B cell (primary cell): Measurements from ENCODE around the gene PLIN5. TPM values are rescaled to one million over a fixed set of nuclear protein-coding genes. Genes with fewer than 3 reads are reported as not detected.

Experiments
- ATAC-seq: fragments of 200-7000 bp; cut with Tn5 transposase; one replicate; pipeline ENCODE4 v1.10.0; 2021; ENCODE audit warnings: low read depth, mild to moderate bottlenecking, moderate number of reproducible peaks, moderate library complexity
- CTCF ChIA-PET: fragments of 350-600 bp; sonication (Branson Sonifier 250); formaldehyde crosslinking; loops from one replicate; lab custom pipeline; 2021; ENCODE audit warnings: antibody characterized with exemption, inconsistent platforms; lab: Charles Lee
- POLR2A ChIA-PET: fragments of 350-600 bp; sonication (Branson Sonifier 250); formaldehyde crosslinking; loops from one replicate; lab custom pipeline; 2021; ENCODE audit warnings: antibody characterized with exemption; lab: Charles Lee
- DNase-seq: peaks from one replicate; pipeline ENCODE4 v3.0.0; 2013
- H2AFZ ChIP-seq: 2 replicates; pipeline ENCODE4 v1.6.1; 2012; ENCODE audit warnings: mild to moderate bottlenecking, low read depth, low read length; ENCODE audit not compliant: insufficient read depth, poor library complexity, severe bottlenecking
- H3K27ac ChIP-seq, 2 donors: 1 replicate in 1 of 2; 2 replicates in 1 of 2; pipeline ENCODE4 v1.5.1; 2012 to 2013; ENCODE audit warnings: low read length in 2 of 2, mild to moderate bottlenecking in 2 of 2, moderate library complexity in 1 of 2
- H3K27me3 ChIP-seq, 4 experiments: fragments of 200-600 bp in 1 of 4; sonication (generic) in 1 of 4; replicated peaks in 1 of 4; 1 replicate in 2 of 4; 2 replicates in 2 of 4; pipeline versions ENCODE4 v1.6.1 to v1.7.0; 2013 to 2016; ENCODE audit warnings: low read length in 3 of 4, mild to moderate bottlenecking in 2 of 4, mixed read lengths in 1 of 4, moderate library complexity in 1 of 4; ENCODE audit not compliant: insufficient read depth in 4 of 4, control insufficient read depth in 3 of 4; ENCODE audit errors: control extremely low read depth in 1 of 4
- H3K36me3 ChIP-seq, 2 experiments: replicated peaks in 1 of 2; 1 replicate in 1 of 2; 2 replicates in 1 of 2; pipeline versions ENCODE4 v1.6.1 to v1.7.1; 2013; ENCODE audit warnings: low read length in 1 of 2; ENCODE audit not compliant: insufficient read depth in 2 of 2, control insufficient read depth in 1 of 2; ENCODE audit errors: control extremely low read depth in 1 of 2, extremely low read depth in 1 of 2
- H3K4me1 ChIP-seq, 2 donors: fragments of 200-600 bp in 1 of 2; sonication (generic) in 1 of 2; 1 replicate in 1 of 2; 2 replicates in 1 of 2; pipeline versions ENCODE4 v1.5.1 to v1.6.1; 2013 to 2017; ENCODE audit warnings: low read length in 2 of 2; ENCODE audit not compliant: control insufficient read depth in 2 of 2, insufficient read depth in 2 of 2
- H3K4me2 ChIP-seq: replicated peaks from 2 replicates; pipeline ENCODE3; 2012; ENCODE audit warnings: mild to moderate bottlenecking, low read depth, low read length; ENCODE audit not compliant: poor library complexity, severe bottlenecking
- H3K4me3 ChIP-seq, 5 experiments: fragments of 200-600 bp in 1 of 5; sonication (generic) in 1 of 5; 1 replicate in 3 of 5; 2 replicates in 2 of 5; pipeline versions ENCODE4 v1.5.1 to v1.7.0; 2011 to 2016; ENCODE audit warnings: low read length in 4 of 5, mild to moderate bottlenecking in 4 of 5, low read depth in 2 of 5, control low read depth in 1 of 5, moderate library complexity in 1 of 5; ENCODE audit not compliant: insufficient read depth in 1 of 5; ENCODE audit errors: control extremely low read depth in 1 of 5, extremely low read depth in 1 of 5
- H3K79me2 ChIP-seq: fragments of 200-600 bp; sonication (generic); one replicate; pipeline ENCODE4 v1.6.0; 2016; ENCODE audit warnings: low read length; ENCODE audit not compliant: control insufficient read depth, insufficient read depth
- H3K9ac ChIP-seq: fragments of 200-600 bp; sonication (generic); 2 replicates; pipeline ENCODE4 v1.6.1; 2017; ENCODE audit warnings: mild to moderate bottlenecking, low read length, moderate library complexity
- H3K9me3 ChIP-seq, 3 donors: one replicate each; pipeline versions ENCODE4 v1.6.1 to v1.7.1; 2013; ENCODE audit warnings: low read length in 2 of 3; ENCODE audit not compliant: control insufficient read depth in 2 of 3, insufficient read depth in 1 of 3; ENCODE audit errors: control extremely low read depth in 1 of 3
- H4K20me1 ChIP-seq: 2 replicates; pipeline ENCODE4 v1.6.0; 2012; ENCODE audit warnings: mild to moderate bottlenecking, low read length; ENCODE audit not compliant: insufficient read depth, control insufficient read depth, poor library complexity, severe bottlenecking
- H3K27ac Mint-ChIP-seq: one replicate; pipeline ENCODE4 v1.8.0; 2021; ENCODE audit warnings: mixed read lengths
- H3K27me3 Mint-ChIP-seq: one replicate; pipeline ENCODE4 v1.8.0; 2021; ENCODE audit warnings: mixed read lengths
- H3K4me1 Mint-ChIP-seq: one replicate; pipeline ENCODE4 v1.8.0; 2021; ENCODE audit warnings: mixed read lengths
- H3K4me3 Mint-ChIP-seq: one replicate; pipeline ENCODE4 v1.8.0; 2021; ENCODE audit warnings: mixed read lengths
- H3K9me3 Mint-ChIP-seq: one replicate; pipeline ENCODE4 v1.8.0; 2022; ENCODE audit warnings: mixed read lengths; ENCODE audit not compliant: insufficient read depth
- CTCF ChIP-seq: fragments of 200-600 bp; IDR thresholded peaks from one replicate; pipeline ENCODE4 v1.8.0; 2022; ENCODE audit warnings: antibody characterized with exemption, mild to moderate bottlenecking
- EZH2 ChIP-seq: IDR thresholded peaks from 2 replicates; pipeline ENCODE4 v1.6.1; 2012; ENCODE audit warnings: borderline replicate concordance, low read depth, mild to moderate bottlenecking, moderate library complexity, low read length; ENCODE audit not compliant: insufficient read depth, poor library complexity, severe bottlenecking
- WGBS: methylation state at CpG from one replicate; pipeline ENCODE4 v1.1.5; 2013; ENCODE audit warnings: missing lambda C conversion rate; ENCODE audit not compliant: insufficient coverage; 5-methylcytosine and 5-hydroxymethylcytosine counted together
- intact Hi-C: fragments of 100-400 bp; cut with micrococcal nuclease; formaldehyde crosslinking; loops from one replicate; pipeline ENCODE4 v1.10.0; 2022
- polyA plus RNA-seq: library from polyadenylated mRNA; depleted of rRNA; stranded (reverse); fragments of >200 nt; gene quantifications from 2 replicates; pipeline ENCODE4 v1.2.3, GENCODE V29; 2012
- total RNA-seq, 2 donors: library from RNA; stranded (reverse); fragments of 120-200 nt in 1 of 2; gene quantifications; 1 replicate in 1 of 2; 2 replicates in 1 of 2; pipeline versions ENCODE4 v1.2.3 to v1.2.4, GENCODE V29; 2013 to 2022

Gene PLIN5
- total and polyA plus RNA-seq, 2 donors (not counting 1 experiment from before 2014, with no cell fraction given), result 0.15 to 0.27 TPM

- TF ChIP-seq EZH2 (no peak), CTCF (no peak)
- peaks cover 5 to 46% of the 10 kb centered on the region in 2 experiments for H3K36me3 ChIP-seq
These were observed 38.7 kb downstream of the PLIN5 start for GRCh38 chr19:4496304-4496703.

GRCh38 chr19:4495471-4495870 lies 39.6 kb downstream of the PLIN5 start:
- WGBS, result 99% methylated on average over 12 of the region's 12 CpGs
- intact Hi-C loops, result no loop called here
- no peak overlapping the region for H3K4me3 Mint-ChIP-seq

More at GRCh38 chr19:4496304-4496703, 38.7 kb downstream of the PLIN5 start:
- Histone ChIP-seq H3K9ac (no peak overlapping the region), H3K27me3 (no peaks in the 10 kb centered on the region), H3K4me3 (no peak overlapping the region), H4K20me1 (no peaks in the 10 kb centered on the region), H3K79me2 (peaks cover 11% of the 10 kb centered on the region), H3K27ac (no peak overlapping the region), H3K4me2 (no peak overlapping the region), H3K4me1 (no peaks in the 10 kb centered on the region), H3K9me3 (no peaks in the 10 kb centered on the region), H2AFZ (no peak overlapping the region)
- 87% methylated on average over 10 of the region's 18 CpGs for WGBS
- intact Hi-C loops, result no loop called here
- no peaks in the 10 kb centered on the region for H3K9me3 Mint-ChIP-seq
- H3K4me1 Mint-ChIP-seq, result no peaks in the 10 kb centered on the region
- DNase-seq (no peak), ATAC-seq (no peak)
- H3K27me3 Mint-ChIP-seq, result no peaks in the 10 kb centered on the region
- ChIA-PET CTCF (interaction anchor here (0.6 kb wide), 1 partner anchor 69 kb away, joined by 3 read pairs; no protein-coding TSS in a partner anchor), POLR2A (no interaction called here)
- H3K27ac Mint-ChIP-seq, result no peak overlapping the region
- no peak overlapping the region for H3K4me3 Mint-ChIP-seq

More at GRCh38 chr19:4495471-4495870, 39.6 kb downstream of the PLIN5 start:
- no peaks in the 10 kb centered on the region for H3K9me3 ChIP-seq
- no peak overlapping the region for H3K4me3 ChIP-seq
- TF ChIP-seq EZH2 (no peak), CTCF (no peak)
- H4K20me1 ChIP-seq, result no peaks in the 10 kb centered on the region
- no peaks in the 10 kb centered on the region for H3K27me3 Mint-ChIP-seq
- no peak overlapping the region for H3K4me2 ChIP-seq
- ATAC-seq (no peak), DNase-seq (no peak)
- no peaks in the 10 kb centered on the region for H3K9me3 Mint-ChIP-seq
- no peak overlapping the region for H3K9ac ChIP-seq
- peaks cover 5 to 42% of the 10 kb centered on the region in 2 experiments for H3K36me3 ChIP-seq
- no peak overlapping the region for H3K27ac ChIP-seq
- POLR2A ChIA-PET, result interaction anchor here (0.5 to 0.7 kb wide), 3 partner anchors 23 to 1220 kb away, joined by 4 to 7 read pairs (median 4); partner anchors contain the start of gene YJU2
- CTCF ChIA-PET, result interaction anchor here (0.5 kb wide), 1 partner anchor 526 kb away, joined by 3 read pairs; no protein-coding TSS in a partner anchor
- H3K4me1 Mint-ChIP-seq, result no peaks in the 10 kb centered on the region
- no peak overlapping the region for H2AFZ ChIP-seq
- no peak overlapping the region for H3K27ac Mint-ChIP-seq
- peaks cover 11% of the 10 kb centered on the region for H3K79me2 ChIP-seq
- H3K4me1 ChIP-seq, result no peaks in the 10 kb centered on the region
- H3K27me3 ChIP-seq, result no peaks in the 10 kb centered on the region
